ENCODE measurements around the gene SUSD4. TPM values are rescaled to one million over a fixed set of nuclear protein-coding genes. Genes with fewer than 3 reads are reported as not detected.

Gene SUSD4
- total and polyA plus RNA-seq, 2 donors (not counting 3 experiments of a cell fraction or from before 2014, with no cell fraction given): not detected

DNA sequence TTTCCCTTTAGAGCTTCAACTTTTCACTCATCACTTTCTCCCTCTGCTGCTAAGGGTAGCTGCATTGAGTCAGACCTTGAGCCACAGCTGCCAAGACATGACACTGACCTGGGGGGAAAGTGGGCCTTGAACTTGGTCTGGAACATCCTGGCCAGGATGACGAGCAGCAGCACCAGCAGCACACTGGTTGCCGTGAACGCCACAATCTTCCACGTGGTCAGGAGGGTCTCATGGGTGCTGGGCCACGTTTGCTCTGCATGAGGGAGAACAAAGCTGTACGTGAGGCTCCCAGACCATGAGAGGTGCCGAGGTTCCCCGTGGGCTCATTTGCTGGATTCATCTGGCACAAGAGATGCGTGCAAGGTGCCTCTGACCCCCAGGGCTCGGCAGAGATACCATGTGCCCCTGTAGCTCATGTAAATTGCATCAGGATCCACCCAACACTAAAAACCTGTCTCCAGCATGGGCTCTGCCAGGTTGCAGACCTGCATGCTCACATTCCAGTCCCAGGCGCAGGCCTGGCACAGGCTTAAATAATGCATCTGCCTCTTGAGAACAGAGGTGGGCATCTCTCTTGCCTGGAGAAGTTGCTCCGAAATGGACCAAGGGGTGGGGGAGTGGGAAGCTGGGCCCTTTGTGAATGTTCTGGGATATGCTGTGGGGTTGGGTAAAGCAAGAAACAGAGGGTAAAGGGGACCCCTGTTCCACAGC, 136.3 kb downstream of the SUSD4 start:
- FAIRE-seq (no peak), DNase-seq (ENCODE audit: low read depth, low spot score) (no peak)
- Histone ChIP-seq H3K4me1 (ENCODE audit: control insufficient read depth, extremely low read depth, insufficient read depth, low read length) (no peaks in the 10 kb centered on the region), H3K79me2 (ENCODE audit: control insufficient read depth, insufficient read depth, low read length) (no peaks in the 10 kb centered on the region), H3K27ac (ENCODE audit: insufficient read depth, low read depth, low read length) (no peak overlapping the region), H3K36me3 (ENCODE audit: control insufficient read depth in 2 of 2, extremely low read depth in 1 of 2, insufficient read depth in 2 of 2, low read length in 2 of 2) (no peaks in the 10 kb centered on the region), H3K27me3 (ENCODE audit: control insufficient read depth in 2 of 2, insufficient read depth in 2 of 2, low read length in 2 of 2) (peaks cover 0 to 2% of the 10 kb centered on the region in 2 experiments), H4K20me1 (replicated peaks; ENCODE audit: control insufficient read depth, extremely low read depth, insufficient read depth, low read length) (no peaks in the 10 kb centered on the region), H3K4me2 (ENCODE audit: insufficient read depth, low read length) (no peak overlapping the region), H3K4me3 (replicated peaks in 1 of 3; ENCODE audit: insufficient read depth in 1 of 3, low read depth in 1 of 3, low read length in 3 of 3) (no peak overlapping the region), H2AFZ (ENCODE audit: low read depth, low read length) (no peak overlapping the region), H3K9ac (replicated peaks; ENCODE audit: extremely low read depth, insufficient read depth, low read length) (no peak overlapping the region), H3K9me3 (replicated peaks; ENCODE audit: control insufficient read depth, insufficient read depth, low read length) (no peaks in the 10 kb centered on the region), H3K9me1 (replicated peaks; ENCODE audit: control insufficient read depth, extremely low read depth, insufficient read depth, low read length) (no peaks in the 10 kb centered on the region)
- dilution Hi-C loops (cut with MboI; ENCODE audit: extremely low pct_ligation_motif_present, low sequenced_read_pairs) (no loop called here), intact Hi-C loops (cut with micrococcal nuclease) (no loop called here)
- BruUV-seq (replicated peaks): no TSS peak
- TF ChIP-seq FOS (IDR thresholded peaks at IDR 0.05; ENCODE audit: borderline replicate concordance, insufficient read depth, low read length): no peak
- TF ChIP-seq, protein P1, sequence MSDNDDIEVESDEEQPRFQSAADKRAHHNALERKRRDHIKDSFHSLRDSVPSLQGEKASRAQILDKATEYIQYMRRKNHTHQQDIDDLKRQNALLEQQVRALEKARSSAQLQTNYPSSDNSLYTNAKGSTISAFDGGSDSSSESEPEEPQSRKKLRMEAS (IDR thresholded peaks at IDR 0.05; ENCODE audit: insufficient read depth, insufficient read length): no peak
- TF ChIP-seq POLR2AphosphoS5 (IDR thresholded peaks at IDR 0.05; ENCODE audit: insufficient read depth, low read depth, low read length): no peak
- TF ChIP-seq, protein P2, sequence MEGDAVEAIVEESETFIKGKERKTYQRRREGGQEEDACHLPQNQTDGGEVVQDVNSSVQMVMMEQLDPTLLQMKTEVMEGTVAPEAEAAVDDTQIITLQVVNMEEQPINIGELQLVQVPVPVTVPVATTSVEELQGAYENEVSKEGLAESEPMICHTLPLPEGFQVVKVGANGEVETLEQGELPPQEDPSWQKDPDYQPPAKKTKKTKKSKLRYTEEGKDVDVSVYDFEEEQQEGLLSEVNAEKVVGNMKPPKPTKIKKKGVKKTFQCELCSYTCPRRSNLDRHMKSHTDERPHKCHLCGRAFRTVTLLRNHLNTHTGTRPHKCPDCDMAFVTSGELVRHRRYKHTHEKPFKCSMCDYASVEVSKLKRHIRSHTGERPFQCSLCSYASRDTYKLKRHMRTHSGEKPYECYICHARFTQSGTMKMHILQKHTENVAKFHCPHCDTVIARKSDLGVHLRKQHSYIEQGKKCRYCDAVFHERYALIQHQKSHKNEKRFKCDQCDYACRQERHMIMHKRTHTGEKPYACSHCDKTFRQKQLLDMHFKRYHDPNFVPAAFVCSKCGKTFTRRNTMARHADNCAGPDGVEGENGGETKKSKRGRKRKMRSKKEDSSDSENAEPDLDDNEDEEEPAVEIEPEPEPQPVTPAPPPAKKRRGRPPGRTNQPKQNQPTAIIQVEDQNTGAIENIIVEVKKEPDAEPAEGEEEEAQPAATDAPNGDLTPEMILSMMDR (IDR thresholded peaks at IDR 0.05; ENCODE audit: extremely low read depth in 1 of 2, insufficient read depth in 1 of 2, low read depth in 1 of 2, low read length in 2 of 2): no peak
- TF ChIP-seq JUN (IDR thresholded peaks at IDR 0.05; ENCODE audit: borderline replicate concordance, insufficient read depth, insufficient read length, low read depth): no peak
- TF ChIP-seq MYC (IDR thresholded peaks at IDR 0.05; ENCODE audit: low read depth, low read length): no peak
- no peak for TF ChIP-seq GATA2 (IDR thresholded peaks at IDR 0.05; ENCODE audit: insufficient read depth, insufficient read length, low read depth, low read length)
- TF ChIP-seq POLR2A (IDR thresholded peaks at IDR 0.05; ENCODE audit: low read depth, low read length): no peak
- TF ChIP-seq EZH2 (IDR thresholded peaks at IDR 0.05; ENCODE audit: borderline replicate concordance, low read depth, low read length, severe bottlenecking): no peak
- CTCF ChIA-PET: no interaction called here
- POLR2A ChIA-PET: no interaction called here
